GM18868 (cell line): ENCODE results near the gene BRINP3.

ENCODE experiments used
- ATAC-seq: cut with Tn5 transposase; IDR thresholded peaks from one replicate; pipeline ENCODE4 v1.9.1; 2021; ENCODE audit warnings: mild to moderate bottlenecking, moderate library complexity; ENCODE audit not compliant: unreplicated experiment

The BRINP3 gene

DNA sequence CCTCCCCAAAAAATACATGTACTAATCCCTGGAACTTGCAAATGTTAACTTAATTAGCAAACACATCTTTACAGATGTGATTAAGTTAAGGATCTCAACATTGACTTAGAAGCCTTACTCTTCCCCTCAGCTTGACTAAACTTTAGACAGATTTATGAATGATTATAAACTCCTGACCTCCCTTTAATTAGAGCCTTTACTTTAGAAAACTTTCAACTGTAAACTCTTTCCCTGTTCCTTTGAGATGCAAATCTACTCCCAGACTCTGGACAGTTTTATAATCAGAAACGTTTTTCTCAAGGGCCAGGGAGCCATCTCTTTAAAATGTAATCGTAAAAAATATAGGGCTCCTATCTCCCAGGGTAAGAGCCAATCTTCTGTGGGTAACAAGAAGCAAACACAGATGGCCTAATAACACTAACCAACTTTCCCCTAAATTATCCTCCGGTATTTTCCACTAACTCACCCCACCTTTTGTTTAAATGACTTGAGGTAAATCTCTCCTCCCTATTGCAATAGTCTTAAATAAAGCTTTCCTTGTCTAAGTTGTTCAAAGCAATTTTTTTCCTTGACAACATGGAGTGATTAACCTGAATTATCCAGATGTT lies 284.1 kb downstream of the BRINP3 start:
- ATAC-seq: no peak

DNA sequence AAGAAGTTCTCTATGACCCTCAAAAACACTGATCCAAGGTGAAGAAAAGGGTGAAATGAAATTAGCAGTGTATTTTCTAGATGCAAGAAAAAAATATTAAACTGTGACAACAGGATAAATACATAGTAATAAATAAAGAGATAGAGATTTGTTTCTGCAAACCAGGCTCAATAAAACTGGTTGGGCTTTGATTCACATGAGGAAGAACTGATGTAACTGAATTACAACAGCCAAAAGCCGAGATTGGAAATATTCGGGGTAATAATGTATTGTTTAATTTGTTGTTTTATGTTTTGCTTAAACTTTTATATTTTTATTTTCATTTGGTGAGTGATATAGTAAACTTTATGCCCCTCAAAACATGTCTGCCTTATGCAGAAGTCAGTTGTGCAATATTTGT lies 285.0 kb downstream of the BRINP3 start:
- no peak for ATAC-seq

GRCh38 chr1:190183588-190183987 lies 294.1 kb downstream of the BRINP3 start:
- ATAC-seq: no peak

GRCh38 chr1:190179817-190180216 lies 297.8 kb downstream of the BRINP3 start:
- no peak for ATAC-seq

GRCh38 chr1:190178827-190179226 lies 298.8 kb downstream of the BRINP3 start:
- ATAC-seq: no peak

DNA sequence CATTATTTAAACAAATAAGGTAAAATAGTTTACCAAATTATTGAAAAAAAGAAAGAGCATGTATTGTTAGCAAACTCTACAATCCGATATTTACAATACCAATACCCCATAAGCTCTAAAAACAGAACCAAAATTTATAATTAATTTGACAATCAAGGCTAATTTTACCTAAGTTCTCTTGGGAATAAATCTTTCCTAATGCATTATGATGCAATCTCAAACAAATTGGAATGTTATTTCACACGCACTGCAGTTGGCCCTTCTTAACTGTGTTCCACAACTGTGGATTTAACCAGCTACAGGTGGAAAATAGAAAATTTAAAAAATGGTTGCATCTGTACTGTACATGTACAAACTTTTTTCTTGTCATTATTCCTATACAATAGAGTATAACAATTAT lies 300.1 kb downstream of the BRINP3 start:
- ATAC-seq: no peak

GRCh38 chr1:190176776-190177175 lies 300.9 kb downstream of the BRINP3 start:
- no peak for ATAC-seq

DNA sequence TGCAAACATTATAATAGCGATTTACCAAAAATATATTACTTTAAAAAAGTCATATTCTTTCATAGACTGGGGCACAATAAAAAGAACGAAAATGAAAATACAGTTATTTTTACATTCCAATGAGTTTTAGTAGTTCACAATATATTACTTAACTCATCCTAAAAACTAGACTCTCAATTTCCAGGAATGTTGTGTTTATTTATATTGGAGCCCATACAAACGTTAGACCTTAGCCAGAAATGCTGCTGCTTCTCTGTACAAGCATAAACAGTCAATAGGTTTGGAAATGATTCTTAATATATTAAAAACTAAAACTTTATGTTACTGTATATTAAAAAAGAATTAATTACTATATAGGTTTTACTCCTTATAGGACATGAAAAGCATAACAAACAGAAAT lies 302.3 kb downstream of the BRINP3 start:
- ATAC-seq: no peak

DNA sequence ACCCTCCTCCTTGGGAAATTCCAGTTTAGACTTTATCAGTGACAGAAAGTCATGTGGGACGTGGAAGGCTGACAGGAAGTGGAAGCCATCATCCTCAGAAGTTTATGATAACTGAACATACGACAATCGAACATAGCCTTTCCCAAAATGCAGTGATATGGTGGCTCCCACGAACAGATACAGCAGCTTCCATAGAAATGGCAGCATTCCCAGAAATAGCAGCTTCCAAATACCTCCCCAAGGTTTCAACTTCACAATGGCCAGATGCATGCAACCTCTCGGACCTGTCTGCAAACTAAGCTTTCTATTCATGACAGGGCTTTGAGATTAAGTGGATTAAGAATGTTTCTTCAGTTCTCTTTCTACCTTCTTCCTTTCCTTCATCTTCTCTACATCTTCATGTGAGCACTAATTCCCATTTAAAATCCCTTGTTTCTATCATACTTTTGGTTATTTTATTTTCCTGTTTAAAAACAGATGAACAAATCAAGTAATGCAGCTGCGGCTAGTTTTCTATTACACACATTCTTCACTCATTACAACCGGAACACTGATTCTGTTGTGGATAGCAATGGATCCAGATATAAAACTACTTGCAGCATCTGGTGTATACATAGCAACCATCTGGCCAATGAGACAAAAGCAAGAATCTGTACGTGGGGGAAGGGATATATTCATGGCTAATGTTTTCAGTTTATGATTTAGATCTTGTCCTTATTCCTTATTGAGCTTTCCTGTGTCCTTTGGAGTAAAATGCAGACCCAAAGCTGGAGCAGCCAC lies 304.8 kb downstream of the BRINP3 start:
- no peak for ATAC-seq

DNA sequence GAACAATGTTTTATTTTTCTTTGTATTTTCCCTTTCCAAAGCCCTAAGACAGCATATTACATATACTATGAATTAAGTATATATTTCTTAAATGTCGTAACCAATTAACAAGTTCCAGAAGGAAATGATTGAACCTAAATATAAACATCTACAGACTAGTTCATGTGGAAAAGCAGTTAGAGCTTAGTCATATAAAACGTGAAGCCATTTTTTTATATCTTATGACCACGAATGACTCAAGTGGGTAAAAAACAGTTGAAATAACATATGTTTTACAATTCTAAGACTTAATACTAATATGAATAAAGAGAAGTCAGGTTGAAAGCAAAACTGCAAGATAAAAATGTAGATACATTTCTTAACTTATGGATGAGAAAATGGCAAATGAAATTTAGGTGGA lies 307.3 kb downstream of the BRINP3 start:
- ATAC-seq: no peak

- no peak for ATAC-seq
These were observed 308.2 kb downstream of the BRINP3 start for GRCh38 chr1:190169311-190170067.

- no peak for ATAC-seq
These were observed 308.8 kb downstream of the BRINP3 start for GRCh38 chr1:190168893-190169280.

DNA sequence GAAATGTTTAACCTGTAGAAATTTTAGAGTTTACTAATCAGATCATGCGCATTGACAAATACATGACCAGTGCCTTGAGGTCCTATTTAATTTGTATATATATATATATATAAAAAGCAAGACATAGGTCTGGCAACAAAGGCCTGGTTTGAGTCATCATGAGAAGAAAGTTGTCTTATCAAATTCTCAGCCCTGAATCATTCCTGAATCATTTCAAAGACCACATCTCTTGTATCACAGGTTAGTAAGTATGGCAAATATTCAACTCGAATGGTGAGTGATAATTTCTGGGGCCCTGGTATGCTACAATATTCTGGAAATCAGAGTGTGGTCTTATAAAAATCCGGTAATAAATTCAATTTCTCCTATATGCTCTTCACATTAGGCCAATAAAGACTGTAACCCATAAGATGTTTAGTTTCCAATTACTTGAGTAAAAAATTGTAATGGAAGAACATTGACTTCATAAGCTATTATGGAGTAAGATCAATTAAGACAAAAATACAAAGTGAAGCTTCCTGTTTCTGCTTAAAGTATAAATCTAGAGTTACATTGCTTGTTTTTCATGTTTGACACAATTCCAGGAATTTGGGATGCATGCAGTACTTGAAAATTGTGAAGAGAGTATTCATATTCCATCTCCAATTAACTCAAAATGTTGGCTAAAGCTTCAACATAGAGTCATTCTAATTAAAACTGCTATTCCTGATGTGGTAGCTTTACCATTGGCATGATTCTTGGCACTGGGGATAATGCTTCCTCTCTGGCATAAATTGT lies 309.4 kb downstream of the BRINP3 start:
- ATAC-seq: no peak

DNA sequence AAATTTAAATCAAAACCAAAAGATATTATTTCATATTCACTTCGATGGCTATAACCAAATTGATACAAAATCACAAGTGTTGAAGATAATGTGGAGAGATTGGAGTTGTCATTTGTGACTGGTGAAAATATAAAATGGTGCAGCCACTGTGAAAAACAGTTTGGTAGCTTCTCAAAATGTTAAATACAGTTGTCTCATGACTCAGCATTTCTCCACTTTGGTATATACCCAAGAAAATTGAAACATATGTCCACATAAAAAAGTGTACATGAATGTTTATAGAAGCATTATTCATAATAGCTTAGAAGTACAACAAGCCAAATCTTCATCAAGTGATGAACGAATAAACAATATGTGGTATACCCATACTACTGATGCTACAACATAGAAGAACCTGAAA lies 318.5 kb downstream of the BRINP3 start:
- ATAC-seq: no peak

- ATAC-seq: no peak
These were observed 322.9 kb downstream of the BRINP3 start for GRCh38 chr1:190154744-190155143.

GRCh38 chr1:190147616-190148015 lies 330.0 kb downstream of the BRINP3 start:
- no peak for ATAC-seq

DNA sequence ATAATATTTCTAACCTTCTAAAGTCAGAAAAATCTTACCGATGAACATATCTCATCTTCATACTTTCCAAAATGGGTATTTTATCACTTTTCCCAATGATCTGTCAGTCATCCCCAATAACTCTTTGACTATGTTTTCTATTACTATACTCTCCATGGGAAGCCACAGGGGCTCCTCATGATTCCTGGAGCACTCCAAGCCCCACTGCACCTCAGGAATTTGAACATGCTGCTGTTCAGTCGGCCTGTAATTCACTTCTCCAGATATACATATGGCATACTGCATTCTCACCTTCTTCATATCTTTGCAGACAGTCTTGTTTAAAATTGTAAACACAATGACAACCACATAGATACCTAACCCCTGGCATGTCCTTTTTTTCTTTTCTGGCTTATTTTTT lies 333.0 kb downstream of the BRINP3 start:
- no peak for ATAC-seq

- ATAC-seq: no peak
These were observed 337.0 kb downstream of the BRINP3 start for GRCh38 chr1:190140644-190141043.

- no peak for ATAC-seq
These were observed 339.0 kb downstream of the BRINP3 start for GRCh38 chr1:190138702-190139101.

DNA sequence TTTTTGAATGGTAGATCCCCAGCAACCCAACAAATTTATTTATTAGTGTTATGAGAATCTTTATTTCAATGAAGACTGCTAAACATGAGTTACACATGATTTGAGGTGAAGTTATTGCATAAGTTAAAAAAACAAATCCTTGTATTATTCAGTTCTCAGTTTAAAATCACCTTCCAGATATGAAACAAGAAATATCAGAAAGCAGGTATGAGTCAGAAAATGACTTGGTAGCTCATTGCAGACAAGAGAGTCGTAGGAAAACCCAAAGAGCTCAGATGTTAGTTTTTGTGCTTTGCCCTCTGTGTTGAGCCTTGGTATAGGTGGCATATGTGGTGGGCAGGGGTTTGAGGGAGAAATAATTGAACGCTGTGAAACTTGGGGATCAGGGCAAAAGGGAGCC lies 339.4 kb downstream of the BRINP3 start:
- no peak for ATAC-seq

- no peak for ATAC-seq
These were observed 348.3 kb downstream of the BRINP3 start for GRCh38 chr1:190129366-190129765.
